GM12878 (cell line): ENCODE measurements around the gene IL31. TPM values are rescaled to one million over a fixed set of nuclear protein-coding genes. Genes with fewer than 3 reads are reported as not detected.

Experiments
- ATAC-seq: fragments of 200-7000 bp; cut with Tn5 transposase; 3 replicates; pipeline ENCODE4 v1.9.1; 2020; ENCODE audit warnings: mild to moderate bottlenecking, moderate library complexity
- BruUV-seq: library from RNA; stranded (reverse); fragments of 400-500 nt; replicated peaks from 2 replicates; lab custom pipeline; 2021; lab: Mats Ljungman, UMichigan
- CTCF ChIA-PET: fragments of 300-600 bp; sonication (Branson Sonifier 250); formaldehyde crosslinking; extraction: SDS; loops from one replicate; lab custom pipeline; 2021; ENCODE audit warnings: inconsistent platforms; lab: Yijun Ruan, JAX
- POLR2A ChIA-PET: fragments of 350-600 bp; formaldehyde crosslinking; extraction: SDS; loops from one replicate; lab custom pipeline; 2021; ENCODE audit warnings: inconsistent platforms; lab: Charles Lee
- RAD21 ChIA-PET: fragments of 300-600 bp; sonication (Branson Sonifier 250); formaldehyde crosslinking; loops from one replicate; lab custom pipeline; 2023; ENCODE audit warnings: antibody characterized with exemption; ENCODE audit not compliant: unreplicated experiment; lab: Charles Lee
- SMC1A ChIA-PET: fragments of 300-600 bp; sonication (Branson Sonifier 250); formaldehyde crosslinking; loops from one replicate; lab custom pipeline; 2023; ENCODE audit not compliant: unreplicated experiment, uncharacterized antibody; lab: Charles Lee
- DNase-seq: peaks from one replicate; pipeline ENCODE4 v3.0.0-alpha.2; 2011; ENCODE audit warnings: low read depth, low spot score
- FAIRE-seq: peaks from 3 replicates; lab custom pipeline; 2011; peaks lifted over from hg19 to GRCh38; lab: Jason Lieb, UNC
- H2AFZ ChIP-seq: 2 replicates; pipeline ENCODE4 v1.6.0; 2011; ENCODE audit warnings: low read depth, low read length, control low read depth; ENCODE audit not compliant: control insufficient read depth
- H3K27ac ChIP-seq: 2 replicates; pipeline ENCODE4 v1.5.1; 2011; ENCODE audit warnings: control low read depth; ENCODE audit not compliant: control insufficient read depth, insufficient read depth
- H3K27me3 ChIP-seq, 2 experiments: replicated peaks in 1 of 2; 2 replicates each; pipeline versions ENCODE4 v1.6.0 to v1.6.1; 2011; ENCODE audit warnings: low read length in 1 of 2; ENCODE audit not compliant: control insufficient read depth in 2 of 2, insufficient read depth in 2 of 2
- H3K36me3 ChIP-seq, 2 experiments: 2 replicates each; pipeline ENCODE4 v1.5.1; 2011; ENCODE audit warnings: low read length in 1 of 2; ENCODE audit not compliant: control insufficient read depth in 2 of 2, insufficient read depth in 2 of 2
- H3K4me1 ChIP-seq: 2 replicates; pipeline ENCODE4 v1.6.1; 2011; ENCODE audit warnings: mild to moderate bottlenecking, low read length, moderate library complexity, mixed read lengths; ENCODE audit not compliant: control insufficient read depth, insufficient read depth
- H3K4me2 ChIP-seq: 2 replicates; pipeline ENCODE4 v1.6.0; 2011; ENCODE audit warnings: control low read depth; ENCODE audit not compliant: control insufficient read depth, insufficient read depth
- H3K4me3 ChIP-seq: fragments of 200-600 bp; sonication (generic); 2 replicates; pipeline ENCODE4 v1.5.1; 2016
- H3K79me2 ChIP-seq: 2 replicates; pipeline ENCODE4 v1.6.0; 2011; ENCODE audit warnings: low read length; ENCODE audit not compliant: control insufficient read depth, insufficient read depth
- H3K9ac ChIP-seq: 2 replicates; pipeline ENCODE4 v1.8.0; 2011; ENCODE audit warnings: low read length, control low read depth, mixed read lengths; ENCODE audit not compliant: control insufficient read depth, insufficient read depth
- H3K9me3 ChIP-seq: replicated peaks from 3 replicates; pipeline ENCODE4 v1.5.1; 2011; ENCODE audit warnings: mild to moderate bottlenecking, low read length; ENCODE audit not compliant: control insufficient read depth, insufficient read depth
- H4K20me1 ChIP-seq: 2 replicates; pipeline ENCODE4 v1.6.0; 2011; ENCODE audit not compliant: control insufficient read depth, insufficient read depth
- CTCF ChIP-seq, 3 experiments: IDR thresholded peaks in 2 of 3; conservative IDR thresholded peaks in 1 of 3; 2 replicates each; pipeline ENCODE4 v1.5.1; 2011; ENCODE audit warnings: low read depth in 3 of 3, low read length in 3 of 3, mild to moderate bottlenecking in 3 of 3, control low read depth in 2 of 3, moderate library complexity in 2 of 3, inconsistent platforms in 1 of 3, mixed read lengths in 1 of 3; ENCODE audit not compliant: control insufficient read depth in 2 of 3, insufficient read depth in 1 of 3; ENCODE audit errors: extremely low read depth in 1 of 3
- DPF2 ChIP-seq: fragments of 450-650 bp; IDR thresholded peaks from 2 replicates; pipeline ENCODE4 v1.6.1; 2017; ENCODE audit warnings: mild to moderate bottlenecking
- GABPA ChIP-seq: IDR thresholded peaks from 2 replicates; pipeline ENCODE4 v1.6.1; 2014; ENCODE audit warnings: antibody characterized with exemption, low read depth, mild to moderate bottlenecking, inconsistent platforms
- MEF2B ChIP-seq: fragments of 450-650 bp; IDR thresholded peaks from 2 replicates; pipeline ENCODE4 v1.6.1; 2018; ENCODE audit warnings: mild to moderate bottlenecking, moderate library complexity; ENCODE audit not compliant: partially characterized antibody, poor library complexity, severe bottlenecking
- POU2F2 ChIP-seq: IDR thresholded peaks from 3 replicates; pipeline ENCODE4 v1.6.1; 2011; ENCODE audit warnings: low read depth, mild to moderate bottlenecking, low read length, borderline replicate concordance
- SKIL ChIP-seq: fragments of 450-650 bp; IDR thresholded peaks from 2 replicates; pipeline ENCODE4 v1.6.1; 2017; ENCODE audit warnings: mild to moderate bottlenecking, low read depth, inconsistent platforms; ENCODE audit not compliant: poor library complexity, severe bottlenecking
- SMARCA5 ChIP-seq: fragments of 450-650 bp; IDR thresholded peaks from 2 replicates; pipeline ENCODE4 v1.6.1; 2017; ENCODE audit warnings: mild to moderate bottlenecking
- ZBTB4 ChIP-seq: fragments of 450-650 bp; formaldehyde crosslinking; IDR thresholded peaks from 2 replicates; pipeline ENCODE4 v1.4.0; 2022; ENCODE audit warnings: mild to moderate bottlenecking, moderate library complexity
- ZZZ3 ChIP-seq: IDR thresholded peaks from 2 replicates; pipeline ENCODE4 v1.6.1; 2011; ENCODE audit warnings: low read depth; ENCODE audit not compliant: control insufficient read depth, insufficient read length
- WGBS: methylation state at CpG from one replicate; pipeline ENCODE4 v1.1.6; 2016; ENCODE audit warnings: low lambda C conversion rate; ENCODE audit not compliant: insufficient replicate concordance, insufficient coverage; ENCODE audit errors: missing lambda C conversion rate; 5-methylcytosine and 5-hydroxymethylcytosine counted together
- in situ Hi-C: fragments of 300-500 bp; cut with MboI; formaldehyde crosslinking; loops from 9 replicates; pipeline ENCODE4 v1.14.3; 2018; ENCODE audit warnings: mixed read lengths
- intact Hi-C: fragments of 100-400 bp; cut with micrococcal nuclease; formaldehyde crosslinking; loops from one replicate; pipeline ENCODE4 v1.14.2; 2022; ENCODE audit not compliant: unreplicated experiment
- polyA plus RNA-seq, 11 experiments: library from polyadenylated mRNA; depleted of rRNA in 4 of 11; unstranded in 6 of 11; stranded (reverse) in 5 of 11; fragments of >200 nt; fragmentation: Nextera tagmentation in 4 of 11; fragmentation: Illumina TruSeq in 1 of 11; extraction: Ambion mirVana in 4 of 11; extraction: Trizol in 1 of 11; gene quantifications; 1 replicate in 1 of 11; 2 replicates in 10 of 11; pipeline versions ENCODE4 v1.2.1 to v1.2.3, GENCODE V29; 2011 to 2016; ENCODE audit warnings: inconsistent platforms in 2 of 11, missing spikeins in 2 of 11, low read depth in 1 of 11
- total RNA-seq, 4 experiments: library from RNA; depleted of rRNA in 3 of 4; stranded (reverse); fragments of >200 nt in 3 of 4; fragmentation: Illumina TruSeq in 1 of 4; extraction: Trizol in 1 of 4; gene quantifications; 2 replicates each; pipeline versions ENCODE4 v1.2.1 to v1.2.3, GENCODE V29; 2013 to 2021

IL31 gene
- total and polyA plus RNA-seq, 10 of the 15 experiments (the other 5 are each of a cell fraction or from before 2014, with no cell fraction given): not detected

- DNase-seq: no peak
- in situ Hi-C loops: loop anchor here (5.0 kb wide), 1 partner anchor 67 kb away; no protein-coding TSS in a partner anchor
- intact Hi-C loops: loop anchor here (5.0 kb wide), 1 partner anchor 207 kb away; the partner anchor contains the start of gene CFAP251
Observed at GRCh38 chr12:122124370-122124769, 49.7 kb downstream of the IL31 start.

More at GRCh38 chr12:122124370-122124769, 49.7 kb downstream of the IL31 start:
- Histone ChIP-seq H4K20me1 (no peaks in the 10 kb centered on the region), H3K27ac (no peak overlapping the region), H3K4me2 (no peak overlapping the region), H2AFZ (no peak overlapping the region), H3K9ac (no peak overlapping the region), H3K9me3 (no peaks in the 10 kb centered on the region), H3K4me1 (no peaks in the 10 kb centered on the region; the same call in 1 of the 2 replicates), H3K4me3 (no peak overlapping the region), H3K27me3 (no peaks in the 10 kb centered on the region), H3K79me2 (no peaks in the 10 kb centered on the region), H3K36me3 (peaks cover 0 to 2% of the 10 kb centered on the region in 2 experiments; a peak in 2 of 4 replicates)
- 65% methylated on average over 7 of the region's 14 CpGs for WGBS
- ChIA-PET CTCF (interaction anchor here (1.1 to 4.8 kb wide), 14 partner anchors 15 to 206 kb away, joined by 3 to 86 read pairs (median 7); partner anchors contain the start of gene CFAP251), RAD21 (interaction anchor here (0.9 to 3.2 kb wide), 5 partner anchors 42 to 206 kb away, joined by 3 to 32 read pairs (median 4); partner anchors contain the start of gene CFAP251), POLR2A (no interaction called here), SMC1A (interaction anchor here (1.4 to 2.5 kb wide), 3 partner anchors 68 to 70 kb away, joined by 3 to 33 read pairs (median 6); no protein-coding TSS in a partner anchor)
- ATAC-seq (no peak), FAIRE-seq (no peak)
- no peak for TF ChIP-seq SMARCA5
- no peak for TF ChIP-seq POU2F2
- TF ChIP-seq DPF2: no peak
- no peak for TF ChIP-seq SKIL
- no peak for TF ChIP-seq ZZZ3
- no peak for TF ChIP-seq MEF2B
- no peak for TF ChIP-seq ZBTB4 (CRISPR knock-in tag)
- TF ChIP-seq GABPA: no peak
- TF ChIP-seq CTCF (IDR thresholded peaks at IDR 0.05 in 2 of 3, conservative IDR thresholded peaks at IDR 0.05 in 1 of 3; ENCODE audit: control insufficient read depth in 2 of 3, extremely low read depth in 1 of 3, insufficient read depth in 1 of 3, low read depth in 3 of 3, low read length in 3 of 3): no peak
- no TSS peak for BruUV-seq
